Stimulated activated CD8-positive, alpha-beta memory T cell treated with anti-CD3 and anti-CD28 coated beads, Interleukin-4, amount 100 ng/mL, for 48 hours (primary cell): Measurements from ENCODE around the gene SLC17A5.
A peak's percentile ranks its signal among the peaks of the same experiment; 100 is the strongest.
"Not testable (repeated sequence)": the region's sequence is repeated elsewhere in the genome, so short reads cannot be mapped to it uniquely, and the experiment has no call there.

Source experiments
- DNase-seq: peaks from one replicate; pipeline ENCODE4 v3.0.0-alpha.2; 2020

The SLC17A5 gene

GRCh38 chr6:73653571-73654424 is at the start of gene SLC17A5:
Gene SLC17A5 (minus strand): TSS chr6:73653992. CDS start chr6:73653886, 106 bp downstream.
- DNase-seq: peak; percentile 94

- DNase-seq: no peak
Measured at GRCh38 chr6:73703466-73703865, 49.7 kb upstream of the SLC17A5 start.

GRCh38 chr6:73702444-73702843 is 48.7 kb upstream of the SLC17A5 start:
- no peak for DNase-seq

- DNase-seq: no peak
Measured at GRCh38 chr6:73699676-73700459, 46.1 kb upstream of the SLC17A5 start.

GRCh38 chr6:73696966-73697655 is 43.3 kb upstream of the SLC17A5 start:
- DNase-seq: no peak

GRCh38 chr6:73695619-73696421 is 42.0 kb upstream of the SLC17A5 start, which contains the start of gene CD109:
Gene CD109 (plus strand): TSS chr6:73696203. CDS start chr6:73696216, 13 bp downstream.
- peak; percentile 78 for DNase-seq

- DNase-seq: peak; percentile 35
Measured at GRCh38 chr6:73694711-73695411, 41.1 kb upstream of the SLC17A5 start.

- no peak for DNase-seq
Measured at GRCh38 chr6:73691512-73691911, 37.7 kb upstream of the SLC17A5 start.

GRCh38 chr6:73690056-73690455 is 36.3 kb upstream of the SLC17A5 start:
- DNase-seq: no peak

- DNase-seq: no peak
Measured at GRCh38 chr6:73688351-73688750, 34.6 kb upstream of the SLC17A5 start.

- DNase-seq: not testable (repeated sequence)
Measured at GRCh38 chr6:73683574-73683973, 29.8 kb upstream of the SLC17A5 start.

- DNase-seq: no peak
Measured at GRCh38 chr6:73680289-73680918, 26.6 kb upstream of the SLC17A5 start.

- DNase-seq: not testable (repeated sequence)
Measured at GRCh38 chr6:73679846-73680245, 26.1 kb upstream of the SLC17A5 start.

- DNase-seq: no peak
Measured at GRCh38 chr6:73679009-73679408, 25.2 kb upstream of the SLC17A5 start.

- peak; percentile 86 for DNase-seq
Measured at GRCh38 chr6:73675466-73676098, 21.8 kb upstream of the SLC17A5 start.

GRCh38 chr6:73671911-73672685 is 18.3 kb upstream of the SLC17A5 start:
- no peak for DNase-seq

- no peak for DNase-seq
Measured at GRCh38 chr6:73669005-73669404, 15.2 kb upstream of the SLC17A5 start.

- DNase-seq: no peak
Measured at GRCh38 chr6:73667798-73668197, 14.0 kb upstream of the SLC17A5 start.

- DNase-seq: no peak
Measured at GRCh38 chr6:73666393-73666792, 12.6 kb upstream of the SLC17A5 start.
